Measurements from ENCODE around the gene AR.

- no peak for TF ChIP-seq CTCF (IDR thresholded peaks at IDR 0.05)
- no peak for TF ChIP-seq POLR2A (IDR thresholded peaks at IDR 0.05)
- no peak for TF ChIP-seq POLR2AphosphoS5 (IDR thresholded peaks at IDR 0.05; ENCODE audit: insufficient read depth in 1 of 2, low read depth in 1 of 2)
These were observed 176.5 kb downstream of the AR start for GRCh38 chrX:67720344-67720743.

Measured in vagina (tissue), 2 donors.